Kidney (tissue), 14 donors: ENCODE data around the gene ADCY2. TPM values are rescaled to one million over a fixed set of nuclear protein-coding genes. Genes with fewer than 3 reads are reported as not detected.

Source experiments
- DNase-seq, 5 donors: peaks; one replicate each; pipeline ENCODE4 v3.0.0-alpha.2; 2013 to 2020
- FAIRE-seq: peaks from 2 replicates; lab custom pipeline; 2012; peaks lifted over from hg19 to GRCh38; lab: Jason Lieb, UNC
- H3K27ac ChIP-seq, 2 donors: one replicate each; pipeline ENCODE4 v1.7.0; 2013; ENCODE audit warnings: low read depth in 2 of 2, low read length in 2 of 2, inconsistent platforms in 1 of 2
- H3K27me3 ChIP-seq: one replicate; pipeline ENCODE4 v1.7.1; 2013; ENCODE audit warnings: low read length, inconsistent platforms; ENCODE audit not compliant: control insufficient read depth, insufficient read depth
- H3K36me3 ChIP-seq, 3 donors: one replicate each; pipeline versions ENCODE4 v1.7.0 to v1.7.1; 2013; ENCODE audit warnings: low read length in 3 of 3, control low read depth in 1 of 3, inconsistent platforms in 1 of 3; ENCODE audit not compliant: insufficient read depth in 3 of 3, control insufficient read depth in 2 of 3
- H3K4me1 ChIP-seq, 3 donors: one replicate each; pipeline versions ENCODE4 v1.7.0 to v1.7.1; 2013; ENCODE audit warnings: low read length in 3 of 3, inconsistent platforms in 1 of 3, low read depth in 1 of 3; ENCODE audit not compliant: control insufficient read depth in 2 of 3, insufficient read depth in 2 of 3
- H3K4me3 ChIP-seq, 3 donors: one replicate each; pipeline versions ENCODE4 v1.7.0 to v1.8.1; 2013; ENCODE audit warnings: low read length in 3 of 3, control low read depth in 1 of 3, inconsistent platforms in 1 of 3
- H3K9ac ChIP-seq, 3 donors: one replicate each; pipeline versions ENCODE4 v1.7.0 to v1.7.1; 2013; ENCODE audit warnings: low read length in 3 of 3, control low read depth in 1 of 3, inconsistent platforms in 1 of 3
- H3K9me3 ChIP-seq, 3 donors: one replicate each; pipeline versions ENCODE4 v1.7.0 to v1.7.1; 2013; ENCODE audit warnings: low read length in 3 of 3, control low read depth in 1 of 3, inconsistent platforms in 1 of 3; ENCODE audit not compliant: control insufficient read depth in 2 of 3, insufficient read depth in 1 of 3
- CTCF ChIP-seq: IDR thresholded peaks from 3 replicates; pipeline ENCODE4 v1.5.1; 2012; ENCODE audit warnings: mild to moderate bottlenecking, moderate library complexity, borderline replicate concordance; ENCODE audit not compliant: insufficient read depth; ENCODE audit errors: extremely low read depth
- intact Hi-C: fragments of 100-400 bp; cut with DNase I; formaldehyde crosslinking; loops from one replicate; pipeline ENCODE4 v1.11.1; 2022
- polyA plus RNA-seq: library from polyadenylated mRNA; stranded (reverse); fragments of 350-450 nt; fragmentation: Illumina TruSeq; extraction: RNeasy Lipid Tissue Mini Kit (QIAGEN cat#74804); gene quantifications from one replicate; pipeline ENCODE4 v1.2.3, GENCODE V29; 2014; ENCODE audit warnings: low read depth, low replicate concordance; ENCODE audit not compliant: insufficient read depth
- total RNA-seq: library from RNA; stranded (reverse); fragmentation: NEBNext Ultra II Directional; extraction: Animal tissue kit (Norgen Biotek cat#: 25700); gene quantifications from one replicate; pipeline ENCODE4 v1.2.1, GENCODE V29; 2021
- donor health status: control.
- donor health status: control.
- donor health status: control.
- donor health status: control.
- donor health status: control.
- donor health status: DM: yes; HTN: yes; CAD: no.
- donor health status: Normal renal cell carcinoma (clear cell type).

ADCY2 gene
- total and polyA plus RNA-seq, 2 donors from 2014 or later = 0.17 to 2.2 TPM

- H3K9me3 ChIP-seq = no peaks in the 10 kb centered on the region
- H3K36me3 ChIP-seq = no peaks in the 10 kb centered on the region
- H3K4me3 ChIP-seq = no peak overlapping the region
- intact Hi-C loops = no loop called here
- no peak for FAIRE-seq
- DNase-seq = no peak
- no peaks in the 10 kb centered on the region for H3K27me3 ChIP-seq
- H3K9ac ChIP-seq = no peak overlapping the region
- H3K27ac ChIP-seq = no peak overlapping the region
- TF ChIP-seq CTCF = no peak
- H3K4me1 ChIP-seq = no peaks in the 10 kb centered on the region
Observed at GRCh38 chr5:7425830-7426229, 29.9 kb downstream of the ADCY2 start.

- Histone ChIP-seq H3K4me3 (no peak overlapping the region), H3K27ac (no peak overlapping the region), H3K36me3 (no peaks in the 10 kb centered on the region), H3K9ac (no peak overlapping the region), H3K4me1 (no peaks in the 10 kb centered on the region), H3K9me3 (no peaks in the 10 kb centered on the region), H3K27me3 (no peaks in the 10 kb centered on the region)
- intact Hi-C loops = no loop called here
- no peak for DNase-seq
- no peak for TF ChIP-seq CTCF
- FAIRE-seq = no peak
Observed at GRCh38 chr5:7426284-7426683, 30.3 kb downstream of the ADCY2 start.

- no peak for TF ChIP-seq CTCF
- H3K9ac ChIP-seq = no peak overlapping the region
- DNase-seq = no peak
- H3K36me3 ChIP-seq = no peaks in the 10 kb centered on the region
- H3K4me1 ChIP-seq = no peaks in the 10 kb centered on the region
- H3K27ac ChIP-seq = no peak overlapping the region
- H3K4me3 ChIP-seq = no peak overlapping the region
- no peaks in the 10 kb centered on the region for H3K27me3 ChIP-seq
- H3K9me3 ChIP-seq = no peaks in the 10 kb centered on the region
- intact Hi-C loops = no loop called here
- no peak for FAIRE-seq
Observed at GRCh38 chr5:7434914-7435313, 39.0 kb downstream of the ADCY2 start.

GRCh38 chr5:7435503-7435902 is 39.6 kb downstream of the ADCY2 start:
- Histone ChIP-seq H3K4me3 (no peak overlapping the region), H3K27ac (no peak overlapping the region), H3K36me3 (no peaks in the 10 kb centered on the region), H3K4me1 (no peaks in the 10 kb centered on the region), H3K27me3 (no peaks in the 10 kb centered on the region), H3K9ac (no peak overlapping the region), H3K9me3 (no peaks in the 10 kb centered on the region)
- TF ChIP-seq CTCF = no peak
- intact Hi-C loops = no loop called here
- FAIRE-seq = no peak
- DNase-seq = no peak
